Spleen (tissue), 7 donors: ENCODE measurements around the gene GPR107.

ENCODE experiments used
- POLR2A ChIP-seq, 3 donors: fragments of 450-650 bp; IDR thresholded peaks; one replicate each; pipeline ENCODE4 v1.5.1; 2017; ENCODE audit warnings: antibody characterized with exemption in 3 of 3, mild to moderate bottlenecking in 1 of 3
- TF ChIP-seq, protein P1 (sequence below), 11 experiments: fragments of 200-600 bp in 7 of 11; fragments of 450-650 bp in 4 of 11; sonication (generic) in 4 of 11; IDR thresholded peaks in 8 of 11; conservative IDR thresholded peaks in 3 of 11; 1 replicate in 7 of 11; 2 replicates in 4 of 11; pipeline versions ENCODE4 v1.4.0 to v1.8.0; 2016 to 2021; ENCODE audit warnings: antibody characterized with exemption in 11 of 11, inconsistent platforms in 4 of 11, mild to moderate bottlenecking in 1 of 11
- donor health status: DM: no; HTN: no; CAD: no; lungs with moderate emphysema.
- donor health status: DM: no; HTN: no; CAD: no.
- donor health status: DM: no; HTN: no; CAD: no.

DNA sequence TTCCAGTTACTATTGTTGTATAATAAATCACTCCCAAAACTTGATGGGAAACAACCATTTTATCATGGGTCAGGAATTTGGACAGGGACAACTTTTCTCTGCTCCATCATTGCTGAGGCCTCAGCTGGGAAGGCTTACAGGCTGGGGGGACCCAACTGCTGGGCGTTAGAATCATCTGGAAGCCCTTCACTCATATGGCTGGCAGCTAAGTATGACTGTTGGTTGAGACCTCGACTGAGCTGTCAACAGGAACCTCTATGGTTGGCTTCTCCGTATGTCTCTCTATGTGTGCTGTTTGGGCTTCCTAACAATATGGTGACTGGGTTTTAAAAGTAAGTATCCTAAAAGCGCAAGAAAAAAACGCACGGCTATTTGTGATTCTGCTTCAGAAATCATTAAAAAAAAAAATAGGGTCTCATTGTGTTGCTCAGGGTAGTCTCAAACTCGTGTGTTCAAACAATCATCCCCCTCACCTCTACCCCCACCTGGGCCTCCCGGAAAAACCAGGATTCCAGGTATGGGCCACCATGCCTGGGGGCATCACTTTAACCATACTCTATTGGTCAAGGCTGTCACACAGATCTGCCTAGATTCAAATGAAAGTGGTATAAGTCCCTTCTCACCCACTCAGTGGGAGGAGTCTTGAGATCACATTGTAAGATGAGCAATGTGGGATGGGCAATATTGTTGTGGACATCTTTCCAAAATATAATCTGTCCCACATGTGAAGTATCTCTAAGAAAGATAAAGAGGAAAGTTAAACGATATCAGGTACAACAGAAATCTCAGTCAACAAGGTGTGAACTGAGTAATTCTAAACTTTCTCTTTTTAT is 26.0 kb upstream of the GPR107 start:
- TF ChIP-seq POLR2A (IDR thresholded peaks at IDR 0.05) = no peak
- TF ChIP-seq, protein P1, sequence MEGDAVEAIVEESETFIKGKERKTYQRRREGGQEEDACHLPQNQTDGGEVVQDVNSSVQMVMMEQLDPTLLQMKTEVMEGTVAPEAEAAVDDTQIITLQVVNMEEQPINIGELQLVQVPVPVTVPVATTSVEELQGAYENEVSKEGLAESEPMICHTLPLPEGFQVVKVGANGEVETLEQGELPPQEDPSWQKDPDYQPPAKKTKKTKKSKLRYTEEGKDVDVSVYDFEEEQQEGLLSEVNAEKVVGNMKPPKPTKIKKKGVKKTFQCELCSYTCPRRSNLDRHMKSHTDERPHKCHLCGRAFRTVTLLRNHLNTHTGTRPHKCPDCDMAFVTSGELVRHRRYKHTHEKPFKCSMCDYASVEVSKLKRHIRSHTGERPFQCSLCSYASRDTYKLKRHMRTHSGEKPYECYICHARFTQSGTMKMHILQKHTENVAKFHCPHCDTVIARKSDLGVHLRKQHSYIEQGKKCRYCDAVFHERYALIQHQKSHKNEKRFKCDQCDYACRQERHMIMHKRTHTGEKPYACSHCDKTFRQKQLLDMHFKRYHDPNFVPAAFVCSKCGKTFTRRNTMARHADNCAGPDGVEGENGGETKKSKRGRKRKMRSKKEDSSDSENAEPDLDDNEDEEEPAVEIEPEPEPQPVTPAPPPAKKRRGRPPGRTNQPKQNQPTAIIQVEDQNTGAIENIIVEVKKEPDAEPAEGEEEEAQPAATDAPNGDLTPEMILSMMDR (IDR thresholded peaks at IDR 0.05 in 8 of 11, conservative IDR thresholded peaks at IDR 0.05 in 3 of 11) = no peak
